K562 (cell line): ENCODE data around the gene SERPINA7. TPM values are rescaled to one million over a fixed set of nuclear protein-coding genes. Genes with fewer than 3 reads are reported as not detected.
"Not testable (repeated sequence)": the region's sequence is repeated elsewhere in the genome, so short reads cannot be mapped to it uniquely, and the experiment has no call there.

Experiments
- ATAC-seq: fragments of 200-7000 bp; cut with Tn5 transposase; 3 replicates; pipeline ENCODE4 v1.9.1; 2020; ENCODE audit warnings: moderate library complexity
- BruUV-seq: library from RNA; stranded (reverse); fragments of 400-500 nt; replicated peaks from 2 replicates; lab custom pipeline; 2021; lab: Mats Ljungman, UMichigan
- CTCF ChIA-PET: fragments of 300-600 bp; formaldehyde crosslinking; extraction: SDS; loops from one replicate; lab custom pipeline; 2021; ENCODE audit warnings: low intra/inter-chr PET ratio; lab: Yijun Ruan, JAX
- POLR2A ChIA-PET: fragments of 300-600, 350-650 bp; sonication (Branson Sonifier 250); formaldehyde crosslinking; extraction: SDS; loops from one replicate; lab custom pipeline; 2021; ENCODE audit warnings: antibody characterized with exemption, inconsistent platforms; lab: Yijun Ruan, JAX
- DNase-seq, 4 experiments: peaks; one replicate each; pipeline versions ENCODE4 v3.0.0 to v3.0.0-alpha.2; 2011 to 2018; ENCODE audit warnings: low spot score in 3 of 4, mixed read lengths in 3 of 4; ENCODE audit errors: extremely low read depth in 1 of 4
- FAIRE-seq: peaks from 2 replicates; lab custom pipeline; 2011; peaks lifted over from hg19 to GRCh38; lab: Jason Lieb, UNC
- H2AFZ ChIP-seq: 2 replicates; pipeline ENCODE4 v1.6.0; 2011; ENCODE audit warnings: low read depth, low read length, control low read depth, inconsistent platforms
- H3K27ac ChIP-seq: fragments of 200-600 bp; 3 replicates; pipeline ENCODE4 v1.8.0; 2011; ENCODE audit warnings: low read depth, mild to moderate bottlenecking, control low read depth, inconsistent platforms, low read length, moderate library complexity, mixed read lengths; ENCODE audit errors: extremely low read depth
- H3K27me3 ChIP-seq, 2 experiments: fragments of 300-600 bp in 1 of 2; 2 replicates in 1 of 2; 3 replicates in 1 of 2; pipeline versions ENCODE4 v1.6.0 to v1.8.0; 2011; ENCODE audit warnings: inconsistent platforms in 2 of 2, low read length in 2 of 2, mild to moderate bottlenecking in 1 of 2, mixed read lengths in 1 of 2, moderate library complexity in 1 of 2; ENCODE audit not compliant: control insufficient read depth in 2 of 2, insufficient read depth in 2 of 2
- H3K36me3 ChIP-seq: fragments of 300-600 bp; 3 replicates; pipeline ENCODE4 v1.8.0; 2011; ENCODE audit warnings: mild to moderate bottlenecking, low read length, inconsistent platforms; ENCODE audit not compliant: control insufficient read depth, insufficient read depth
- H3K4me1 ChIP-seq, 2 experiments: fragments of 200-600 bp in 1 of 2; replicated peaks in 1 of 2; 2 replicates in 1 of 2; 3 replicates in 1 of 2; pipeline versions ENCODE4 v1.5.1 to v1.8.0; 2011; ENCODE audit warnings: inconsistent platforms in 2 of 2, low read length in 2 of 2, mild to moderate bottlenecking in 1 of 2, mixed read lengths in 1 of 2, moderate library complexity in 1 of 2; ENCODE audit not compliant: control insufficient read depth in 2 of 2, insufficient read depth in 2 of 2
- H3K4me2 ChIP-seq: 2 replicates; pipeline ENCODE4 v1.6.1; 2011; ENCODE audit warnings: low read length, control low read depth, inconsistent platforms, mixed read lengths; ENCODE audit not compliant: insufficient read depth
- H3K4me3 ChIP-seq: fragments of 200-600 bp; sonication (generic), shearing (Covaris generic); 2 replicates; pipeline ENCODE4 v1.5.1; 2016; ENCODE audit warnings: control low read depth, inconsistent platforms
- H3K79me2 ChIP-seq: fragments of 200-600 bp; 3 replicates; pipeline ENCODE4 v1.8.0; 2011; ENCODE audit warnings: low read length, inconsistent platforms; ENCODE audit not compliant: control insufficient read depth, insufficient read depth
- H3K9ac ChIP-seq, 2 experiments: 2 replicates each; pipeline versions ENCODE4 v1.6.0 to v1.6.1; 2011; ENCODE audit warnings: low read depth in 2 of 2, low read length in 2 of 2, control low read depth in 1 of 2, inconsistent platforms in 1 of 2, mild to moderate bottlenecking in 1 of 2, mixed read lengths in 1 of 2; ENCODE audit not compliant: insufficient read depth in 1 of 2
- H3K9me1 ChIP-seq: one replicate; pipeline ENCODE4 v1.6.0; 2011; ENCODE audit warnings: inconsistent platforms, mild to moderate bottlenecking, low read length, moderate library complexity; ENCODE audit not compliant: control insufficient read depth, insufficient read depth
- H3K9me3 ChIP-seq: replicated peaks from 2 replicates; pipeline ENCODE4 v1.5.1; 2011; ENCODE audit warnings: low read depth, low read length, inconsistent platforms; ENCODE audit not compliant: control insufficient read depth, insufficient read depth
- H4K20me1 ChIP-seq: replicated peaks from 2 replicates; pipeline ENCODE4 v1.6.1; 2011; ENCODE audit warnings: low read length, inconsistent platforms, mixed read lengths; ENCODE audit not compliant: control insufficient read depth, insufficient read depth
- ERF ChIP-seq: fragments of 450-650 bp; formaldehyde crosslinking; IDR thresholded peaks from 2 replicates; pipeline ENCODE4 v1.4.0; 2020; ENCODE audit warnings: mild to moderate bottlenecking, mixed read lengths
- ETV5 ChIP-seq: sonication (generic); formaldehyde crosslinking; IDR thresholded peaks from 2 replicates; pipeline ENCODE4 v1.4.0; 2020; ENCODE audit warnings: low read depth, mild to moderate bottlenecking, missing genetic modification reagents
- ILK ChIP-seq: fragments of 450-650 bp; IDR thresholded peaks from 2 replicates; pipeline ENCODE4 v1.6.1; 2016; ENCODE audit warnings: missing genetic modification characterization, low read depth, mild to moderate bottlenecking, missing compliant biosample characterization, moderate library complexity, borderline replicate concordance
- JUN ChIP-seq, 2 experiments: sonication (generic) in 1 of 2; formaldehyde crosslinking in 1 of 2; IDR thresholded peaks; 2 replicates each; pipeline versions ENCODE4 v1.6.1 to v1.8.0; 2012 to 2022; ENCODE audit warnings: borderline replicate concordance in 2 of 2, mild to moderate bottlenecking in 2 of 2, improper control_type of control experiment in 1 of 2, low read depth in 1 of 2, low read length in 1 of 2, missing genetic modification reagents in 1 of 2
- PCBP1 ChIP-seq: fragments of 200-400 bp; formaldehyde crosslinking; IDR thresholded peaks from 2 replicates; pipeline ENCODE4 v1.6.1; 2018; ENCODE audit warnings: mild to moderate bottlenecking, low read depth, low read length; ENCODE audit not compliant: poor library complexity, severe bottlenecking
- PTBP1 ChIP-seq: fragments of 200-400 bp; formaldehyde crosslinking; IDR thresholded peaks from 2 replicates; pipeline ENCODE4 v1.6.1; 2017; ENCODE audit warnings: low read depth, low read length
- RCOR1 ChIP-seq, 2 experiments: IDR thresholded peaks; 2 replicates each; pipeline ENCODE4 v1.6.1; 2012; ENCODE audit warnings: low read depth in 2 of 2, low read length in 2 of 2, borderline replicate concordance in 1 of 2, improper control_type of control experiment in 1 of 2
- SETDB1 ChIP-seq: IDR thresholded peaks from one replicate; pipeline ENCODE4 v1.6.1; 2012; ENCODE audit warnings: low read length, control low read depth, inconsistent platforms
- SLC30A9 ChIP-seq: fragments of 250-450 bp; sonication (Bioruptor Pico); IDR thresholded peaks from 2 replicates; pipeline ENCODE4 v1.8.0; 2022; ENCODE audit warnings: mild to moderate bottlenecking, moderate library complexity
- SRSF1 ChIP-seq: fragments of 200-400 bp; formaldehyde crosslinking; IDR thresholded peaks from 2 replicates; pipeline ENCODE4 v1.6.1; 2017; ENCODE audit warnings: mild to moderate bottlenecking, low read depth, low read length, moderate library complexity
- ZNF239 ChIP-seq: fragments of 250-450 bp; sonication (Bioruptor Pico); IDR thresholded peaks from 2 replicates; pipeline ENCODE4 v1.4.0; 2020; ENCODE audit warnings: mild to moderate bottlenecking
- ZZZ3 ChIP-seq: fragments of 450-650 bp; IDR thresholded peaks from 2 replicates; pipeline ENCODE4 v1.6.1; 2016; ENCODE audit warnings: antibody characterized with exemption, mild to moderate bottlenecking, moderate library complexity
- WGBS: fragments of 100-300 bp; shearing (Covaris generic); methylation state at CpG from one replicate; pipeline ENCODE4 v1.1.6; 2016; ENCODE audit warnings: low coverage, mixed read lengths; ENCODE audit not compliant: insufficient coverage; ENCODE audit errors: missing lambda C conversion rate; 5-methylcytosine and 5-hydroxymethylcytosine counted together
- in situ Hi-C: fragments of 300-500 bp; cut with MboI; formaldehyde crosslinking; loops from 4 replicates; pipeline ENCODE4 v1.15.0; 2018; ENCODE audit warnings: inconsistent platforms, mixed read lengths
- intact Hi-C: fragments of 100-400 bp; cut with micrococcal nuclease; formaldehyde crosslinking; loops from 2 replicates; pipeline ENCODE4 v1.14.2; 2022
- polyA plus RNA-seq, 8 experiments: library from polyadenylated mRNA; depleted of rRNA in 4 of 8; stranded (reverse) in 5 of 8; unstranded in 3 of 8; fragments of >200 nt; fragmentation: Nextera tagmentation in 2 of 8; fragmentation: Illumina TruSeq in 1 of 8; extraction: Ambion mirVana in 2 of 8; extraction: Trizol in 1 of 8; gene quantifications; 2 replicates each; pipeline versions ENCODE4 v1.2.1 to v1.2.3, GENCODE V29; 2011 to 2014; ENCODE audit warnings: inconsistent platforms in 1 of 8, missing spikeins in 1 of 8
- total RNA-seq, 7 experiments: library from RNA; depleted of rRNA in 6 of 7; stranded (reverse); fragments of >200 nt in 6 of 7; fragmentation: Illumina TruSeq in 2 of 7; extraction: Trizol in 2 of 7; gene quantifications; 2 replicates each; pipeline versions ENCODE4 v1.2.1 to v1.2.3, GENCODE V29; 2011 to 2021; ENCODE audit warnings: low replicate concordance in 1 of 7
- TF ChIP-seq, protein P1 (sequence below): fragments of 450-650 bp; formaldehyde crosslinking; IDR thresholded peaks from 2 replicates; pipeline ENCODE4 v1.4.0; 2020; ENCODE audit warnings: mild to moderate bottlenecking, moderate library complexity
- TF ChIP-seq, protein P2 (sequence below): fragments of 450-650 bp; formaldehyde crosslinking; IDR thresholded peaks from 2 replicates; pipeline ENCODE4 v1.4.0; 2020; ENCODE audit warnings: mild to moderate bottlenecking, moderate library complexity

Gene SERPINA7
- total and polyA plus RNA-seq, 9 of the 15 experiments (the other 6 are each of a cell fraction or from before 2014, with no cell fraction given): not detected

DNA sequence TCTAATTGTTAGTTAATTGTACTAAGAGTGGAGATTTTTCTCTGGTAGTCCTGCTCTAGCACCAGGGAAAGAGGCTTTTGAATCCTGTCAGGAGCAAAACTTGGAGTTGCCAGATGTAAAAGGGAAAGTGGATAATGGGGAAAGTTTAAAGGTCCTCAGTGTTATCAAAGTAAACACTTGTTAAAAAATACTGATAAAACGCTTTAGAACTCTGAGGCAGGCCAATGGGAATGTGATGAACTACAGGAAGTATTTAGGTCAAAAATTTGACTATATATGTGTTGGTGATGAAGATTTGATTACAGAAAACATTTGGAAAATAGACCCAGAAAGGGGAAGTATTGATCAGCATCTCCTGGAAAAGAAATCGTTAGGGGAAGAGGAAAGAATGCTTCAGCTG is 32.8 kb downstream of the SERPINA7 start:
- no peaks in the 10 kb centered on the region for H3K79me2 ChIP-seq
- POLR2A ChIA-PET: no interaction called here
- H3K4me1 ChIP-seq: no peaks in the 10 kb centered on the region
- no peaks in the 10 kb centered on the region for H3K27me3 ChIP-seq
- no peaks in the 10 kb centered on the region for H4K20me1 ChIP-seq
- H3K9me1 ChIP-seq: no peaks in the 10 kb centered on the region
- 0% methylated on average over 2 of the region's 2 CpGs for WGBS
- intact Hi-C loops: no loop called here
- no peaks in the 10 kb centered on the region for H3K9me3 ChIP-seq
- H2AFZ ChIP-seq: no peak overlapping the region
- no peaks in the 10 kb centered on the region for H3K36me3 ChIP-seq
- H3K27ac ChIP-seq: no peak overlapping the region
- no peak overlapping the region for H3K4me2 ChIP-seq
- H3K9ac ChIP-seq: no peak overlapping the region
- H3K4me3 ChIP-seq: no peak overlapping the region
- FAIRE-seq: no peak
- ATAC-seq: no peak
- TF ChIP-seq ILK (tag) (no peak), ERF (CRISPR knock-in tag) (no peak), SETDB1 (no peak), PCBP1 (no peak), SRSF1 (no peak), PTBP1 (no peak), ZZZ3 (no peak), ZNF239 (CRISPR knock-in tag) (no peak), SLC30A9 (CRISPR knock-in tag) (no peak), ETV5 (no peak), JUN (IDR thresholded peaks at IDR 0.05; ENCODE audit: borderline replicate concordance, low read depth, low read length) (no peak), JUN (CRISPR knock-in tag; IDR thresholded peaks at IDR 0.05; ENCODE audit: borderline replicate concordance) (no peak), RCOR1 (IDR thresholded peaks at IDR 0.05; ENCODE audit: borderline replicate concordance in 1 of 2, low read depth in 2 of 2, low read length in 2 of 2) (no peak)
- TF ChIP-seq, protein P1, sequence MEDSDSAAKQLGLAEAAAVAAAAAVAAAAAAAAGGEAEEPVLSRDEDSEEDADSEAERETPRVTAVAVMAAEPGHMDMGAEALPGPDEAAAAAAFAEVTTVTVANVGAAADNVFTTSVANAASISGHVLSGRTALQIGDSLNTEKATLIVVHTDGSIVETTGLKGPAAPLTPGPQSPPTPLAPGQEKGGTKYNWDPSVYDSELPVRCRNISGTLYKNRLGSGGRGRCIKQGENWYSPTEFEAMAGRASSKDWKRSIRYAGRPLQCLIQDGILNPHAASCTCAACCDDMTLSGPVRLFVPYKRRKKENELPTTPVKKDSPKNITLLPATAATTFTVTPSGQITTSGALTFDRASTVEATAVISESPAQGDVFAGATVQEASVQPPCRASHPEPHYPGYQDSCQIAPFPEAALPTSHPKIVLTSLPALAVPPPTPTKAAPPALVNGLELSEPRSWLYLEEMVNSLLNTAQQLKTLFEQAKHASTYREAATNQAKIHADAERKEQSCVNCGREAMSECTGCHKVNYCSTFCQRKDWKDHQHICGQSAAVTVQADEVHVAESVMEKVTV (CRISPR knock-in tag): no peak
- TF ChIP-seq, protein P2, sequence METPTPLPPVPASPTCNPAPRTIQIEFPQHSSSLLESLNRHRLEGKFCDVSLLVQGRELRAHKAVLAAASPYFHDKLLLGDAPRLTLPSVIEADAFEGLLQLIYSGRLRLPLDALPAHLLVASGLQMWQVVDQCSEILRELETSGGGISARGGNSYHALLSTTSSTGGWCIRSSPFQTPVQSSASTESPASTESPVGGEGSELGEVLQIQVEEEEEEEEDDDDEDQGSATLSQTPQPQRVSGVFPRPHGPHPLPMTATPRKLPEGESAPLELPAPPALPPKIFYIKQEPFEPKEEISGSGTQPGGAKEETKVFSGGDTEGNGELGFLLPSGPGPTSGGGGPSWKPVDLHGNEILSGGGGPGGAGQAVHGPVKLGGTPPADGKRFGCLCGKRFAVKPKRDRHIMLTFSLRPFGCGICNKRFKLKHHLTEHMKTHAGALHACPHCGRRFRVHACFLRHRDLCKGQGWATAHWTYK (CRISPR knock-in tag): no peak
- TF ChIP-seq, all 486 proteins: peak for 0
- CTCF ChIA-PET: interaction anchor here (0.5 kb wide), 1 partner anchor 498 kb away, joined by 3 read pairs; no protein-coding TSS in a partner anchor
- no peak for DNase-seq
- in situ Hi-C loops: no loop called here
- BruUV-seq: no TSS peak

DNA sequence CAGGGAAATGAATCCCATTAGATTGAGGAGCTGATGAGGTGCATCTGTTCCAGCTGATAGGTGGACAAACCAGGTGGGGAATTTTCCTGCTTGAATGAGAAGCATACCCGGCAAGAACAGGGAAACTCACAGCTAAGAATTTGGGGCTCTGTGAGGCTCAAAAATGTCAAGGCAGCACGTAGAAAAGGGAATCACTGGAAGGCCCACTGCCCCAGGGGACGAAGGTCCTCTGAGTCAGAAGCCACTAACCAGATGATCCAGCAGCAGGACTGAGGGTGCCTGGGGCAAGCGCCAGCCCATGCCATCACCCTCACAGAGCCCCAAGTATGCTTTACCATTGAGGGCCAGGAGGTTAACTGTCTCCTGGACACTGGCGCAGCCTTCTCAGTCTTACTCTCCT is 37.9 kb downstream of the SERPINA7 start:
- H3K4me1 ChIP-seq, H3K27ac ChIP-seq, H3K4me3 ChIP-seq, H3K79me2 ChIP-seq, H3K4me2 ChIP-seq, H3K9me1 ChIP-seq, FAIRE-seq, H3K9ac ChIP-seq, DNase-seq, in situ Hi-C loops, H2AFZ ChIP-seq, H3K27me3 ChIP-seq, BruUV-seq, H3K9me3 ChIP-seq, H4K20me1 ChIP-seq, ATAC-seq, POLR2A ChIA-PET, CTCF ChIA-PET, H3K36me3 ChIP-seq, intact Hi-C loops: not testable (repeated sequence)
- WGBS: 4% methylated on average over 4 of the region's 5 CpGs
